ENCODE data around the gene SETD7.
A peak's percentile ranks its signal among the peaks of the same experiment; 100 is the strongest.

SETD7 gene

DNA sequence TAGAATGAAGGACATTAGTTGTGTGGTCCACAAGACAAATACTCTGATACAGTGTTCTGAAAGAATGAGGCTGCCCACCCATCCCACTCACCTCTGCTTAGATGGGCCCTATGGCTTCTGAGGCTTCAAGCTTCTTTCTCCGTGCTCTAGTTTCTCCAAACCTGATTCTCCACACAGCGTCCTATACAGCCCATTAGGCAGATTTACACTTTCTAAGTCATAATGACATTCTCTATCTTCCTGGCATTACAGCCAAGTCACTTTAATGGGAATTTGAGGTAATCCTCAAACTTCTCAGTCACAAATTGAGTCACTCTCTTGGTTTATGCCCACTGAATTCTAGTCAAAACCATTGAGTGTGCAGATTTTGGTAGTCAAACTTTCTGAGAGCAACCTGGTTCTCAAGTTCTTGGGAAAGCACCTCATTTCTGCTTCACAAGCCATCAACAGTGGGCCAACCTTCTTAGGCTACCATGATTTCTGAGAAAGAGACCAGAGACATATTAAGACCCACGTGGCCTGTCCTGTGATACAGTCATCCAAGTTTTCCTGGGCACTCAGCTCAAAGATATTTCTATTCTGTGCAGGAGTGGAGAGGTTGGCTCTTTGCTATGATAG lies 6.2 kb upstream of the SETD7 start:
- TF ChIP-seq, protein P1, sequence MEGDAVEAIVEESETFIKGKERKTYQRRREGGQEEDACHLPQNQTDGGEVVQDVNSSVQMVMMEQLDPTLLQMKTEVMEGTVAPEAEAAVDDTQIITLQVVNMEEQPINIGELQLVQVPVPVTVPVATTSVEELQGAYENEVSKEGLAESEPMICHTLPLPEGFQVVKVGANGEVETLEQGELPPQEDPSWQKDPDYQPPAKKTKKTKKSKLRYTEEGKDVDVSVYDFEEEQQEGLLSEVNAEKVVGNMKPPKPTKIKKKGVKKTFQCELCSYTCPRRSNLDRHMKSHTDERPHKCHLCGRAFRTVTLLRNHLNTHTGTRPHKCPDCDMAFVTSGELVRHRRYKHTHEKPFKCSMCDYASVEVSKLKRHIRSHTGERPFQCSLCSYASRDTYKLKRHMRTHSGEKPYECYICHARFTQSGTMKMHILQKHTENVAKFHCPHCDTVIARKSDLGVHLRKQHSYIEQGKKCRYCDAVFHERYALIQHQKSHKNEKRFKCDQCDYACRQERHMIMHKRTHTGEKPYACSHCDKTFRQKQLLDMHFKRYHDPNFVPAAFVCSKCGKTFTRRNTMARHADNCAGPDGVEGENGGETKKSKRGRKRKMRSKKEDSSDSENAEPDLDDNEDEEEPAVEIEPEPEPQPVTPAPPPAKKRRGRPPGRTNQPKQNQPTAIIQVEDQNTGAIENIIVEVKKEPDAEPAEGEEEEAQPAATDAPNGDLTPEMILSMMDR (IDR thresholded peaks at IDR 0.05; ENCODE audit: borderline replicate concordance, extremely low read depth, low read length, poor library complexity, severe bottlenecking), result no peak
- no peak for TF ChIP-seq EZH2 (IDR thresholded peaks at IDR 0.05; ENCODE audit: borderline replicate concordance, low read depth, low read length, severe bottlenecking)
- peaks cover 16% of the 10 kb centered on the region for H3K4me1 ChIP-seq (ENCODE audit: insufficient read depth, low read length)
- H3K27me3 ChIP-seq (ENCODE audit: insufficient read depth, low read length, poor library complexity), result peaks cover 16% of the 10 kb centered on the region
- no peaks in the 10 kb centered on the region for H3K9me3 ChIP-seq (ENCODE audit: insufficient read depth, low read length, severe bottlenecking)
- no peak overlapping the region for H3K9ac ChIP-seq (ENCODE audit: low read depth, low read length)
- H3K4me3 ChIP-seq (ENCODE audit: low read depth in 1 of 2, low read length in 2 of 2), result no peak overlapping the region
- no peaks in the 10 kb centered on the region for H3K79me2 ChIP-seq (ENCODE audit: insufficient read depth, low read length)
- no peaks in the 10 kb centered on the region for H4K20me1 ChIP-seq (ENCODE audit: insufficient read depth, low read length)
- H3K27ac ChIP-seq (ENCODE audit: low read length), result no peak overlapping the region
- no peaks in the 10 kb centered on the region for H3K36me3 ChIP-seq (ENCODE audit: insufficient read depth, low read length)
- DNase-seq, result no peak
- H3K4me2 ChIP-seq (ENCODE audit: insufficient read depth, low read length), result no peak overlapping the region
- ATAC-seq (ENCODE audit: insufficient read depth, low read depth), result no peak
- no peak overlapping the region for H2AFZ ChIP-seq (ENCODE audit: low read depth, low read length)

DNA sequence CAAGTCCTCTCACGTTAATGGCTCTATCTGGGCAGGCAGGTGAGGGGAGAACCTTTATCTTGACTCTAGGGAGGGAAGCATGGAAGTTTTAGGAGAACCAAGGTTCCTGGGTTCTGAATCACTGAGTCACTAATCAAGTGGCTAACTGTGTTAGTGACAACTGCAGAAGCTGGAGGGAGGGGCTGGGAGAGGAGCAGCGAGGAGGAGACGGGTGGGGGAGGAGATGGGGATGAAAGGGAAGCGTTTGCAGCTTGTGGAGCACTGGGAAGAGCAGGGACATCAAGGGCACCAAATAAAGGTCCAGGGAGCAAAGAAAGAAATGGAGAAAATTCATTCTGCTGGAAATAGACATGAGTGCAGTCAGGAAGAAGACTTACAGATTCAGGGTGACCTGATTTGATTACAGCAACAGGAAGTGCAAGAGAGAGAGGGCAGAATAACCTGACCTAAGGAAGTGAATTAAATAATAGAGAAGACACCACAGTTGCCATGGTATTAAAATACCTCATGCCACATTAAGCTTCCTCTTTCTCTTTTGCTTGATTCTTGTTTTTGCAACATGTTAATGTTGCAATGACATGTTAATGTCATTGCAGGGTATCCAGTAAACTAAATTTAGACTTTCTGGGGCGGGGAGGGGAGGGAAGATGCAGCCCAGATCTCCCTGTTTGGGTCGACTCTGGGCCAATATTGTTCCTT lies 4.5 kb upstream of the SETD7 start:
- H3K36me3 ChIP-seq (ENCODE audit: insufficient read depth, low read length), result no peaks in the 10 kb centered on the region; the same call in 1 of the 2 replicates
- H2AFZ ChIP-seq (ENCODE audit: low read depth, low read length), result no peak overlapping the region
- H3K27me3 ChIP-seq (ENCODE audit: insufficient read depth, low read length, poor library complexity), result peaks cover 24% of the 10 kb centered on the region
- H3K4me1 ChIP-seq (ENCODE audit: insufficient read depth, low read length), result peaks cover 22% of the 10 kb centered on the region
- H3K79me2 ChIP-seq (ENCODE audit: insufficient read depth, low read length), result peaks cover 5% of the 10 kb centered on the region
- H3K4me2 ChIP-seq (ENCODE audit: insufficient read depth, low read length), result no peak overlapping the region
- DNase-seq (no peak), ATAC-seq (ENCODE audit: insufficient read depth, low read depth) (no peak)
- H3K9me3 ChIP-seq (ENCODE audit: insufficient read depth, low read length, severe bottlenecking), result no peaks in the 10 kb centered on the region
- TF ChIP-seq, protein P1 (IDR thresholded peaks at IDR 0.05; ENCODE audit: borderline replicate concordance, extremely low read depth, low read length, poor library complexity, severe bottlenecking), result no peak
- no peak for TF ChIP-seq EZH2 (IDR thresholded peaks at IDR 0.05; ENCODE audit: borderline replicate concordance, low read depth, low read length, severe bottlenecking)
- no peaks in the 10 kb centered on the region for H4K20me1 ChIP-seq (ENCODE audit: insufficient read depth, low read length)
- H3K4me3 ChIP-seq (ENCODE audit: low read depth in 1 of 2, low read length in 2 of 2), result no peak overlapping the region
- no peak overlapping the region for H3K27ac ChIP-seq (ENCODE audit: low read length)
- no peak overlapping the region for H3K9ac ChIP-seq (ENCODE audit: low read depth, low read length)

DNA sequence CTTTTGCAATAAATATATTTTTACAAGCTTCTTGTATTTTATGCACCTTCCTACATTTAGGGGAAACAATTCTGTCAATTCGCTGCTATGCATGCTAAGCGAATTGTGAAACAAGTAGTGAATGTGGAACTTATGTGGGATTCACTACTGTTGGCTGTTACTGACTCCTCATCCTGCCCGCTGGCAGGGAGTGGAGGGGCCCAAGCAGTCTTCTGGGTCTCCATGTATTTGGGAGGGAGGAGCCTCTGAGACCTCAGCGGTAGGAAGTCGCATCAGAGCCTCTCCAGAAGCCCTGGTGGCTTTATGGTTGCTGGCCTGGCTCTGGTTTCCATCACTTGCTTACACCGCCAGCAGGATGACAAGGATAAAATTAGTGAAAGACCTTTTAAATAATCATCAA lies 3.7 kb upstream of the SETD7 start:
- Histone ChIP-seq H3K9me3 (ENCODE audit: insufficient read depth, low read length, severe bottlenecking) (no peaks in the 10 kb centered on the region), H3K4me1 (ENCODE audit: insufficient read depth, low read length) (peaks cover 28% of the 10 kb centered on the region), H3K27ac (ENCODE audit: low read length) (no peak overlapping the region), H3K9ac (ENCODE audit: low read depth, low read length) (no peak overlapping the region), H3K27me3 (ENCODE audit: insufficient read depth, low read length, poor library complexity) (peaks cover 24% of the 10 kb centered on the region), H3K79me2 (ENCODE audit: insufficient read depth, low read length) (peaks cover 12% of the 10 kb centered on the region), H3K4me3 (ENCODE audit: low read depth in 1 of 2, low read length in 2 of 2) (no peak overlapping the region), H4K20me1 (ENCODE audit: insufficient read depth, low read length) (no peaks in the 10 kb centered on the region), H3K4me2 (ENCODE audit: insufficient read depth, low read length) (no peak overlapping the region), H2AFZ (ENCODE audit: low read depth, low read length) (no peak overlapping the region), H3K36me3 (ENCODE audit: insufficient read depth, low read length) (no peaks in the 10 kb centered on the region; the same call in 1 of the 2 replicates)
- peak; percentile 19 for DNase-seq
- TF ChIP-seq, protein P1 (IDR thresholded peaks at IDR 0.05; ENCODE audit: borderline replicate concordance, extremely low read depth, low read length, poor library complexity, severe bottlenecking), result no peak
- TF ChIP-seq EZH2 (IDR thresholded peaks at IDR 0.05; ENCODE audit: borderline replicate concordance, low read depth, low read length, severe bottlenecking), result no peak
- no peak for ATAC-seq (ENCODE audit: insufficient read depth, low read depth)
